Body of pancreas (tissue), 4 donors: Measurements from ENCODE around the gene EXTL1.

Experiments used
- CTCF ChIP-seq, 7 experiments: fragments of 450-650 bp in 4 of 7; fragments of 200-600 bp in 3 of 7; sonication (generic) in 3 of 7; IDR thresholded peaks; one replicate each; pipeline ENCODE4 v1.5.1; 2016 to 2019; ENCODE audit warnings: antibody characterized with exemption in 7 of 7
- POLR2A ChIP-seq, 3 donors: fragments of 450-650 bp; IDR thresholded peaks; one replicate each; pipeline ENCODE4 v1.6.1; 2016; ENCODE audit warnings: antibody characterized with exemption in 3 of 3, mild to moderate bottlenecking in 2 of 3

DNA sequence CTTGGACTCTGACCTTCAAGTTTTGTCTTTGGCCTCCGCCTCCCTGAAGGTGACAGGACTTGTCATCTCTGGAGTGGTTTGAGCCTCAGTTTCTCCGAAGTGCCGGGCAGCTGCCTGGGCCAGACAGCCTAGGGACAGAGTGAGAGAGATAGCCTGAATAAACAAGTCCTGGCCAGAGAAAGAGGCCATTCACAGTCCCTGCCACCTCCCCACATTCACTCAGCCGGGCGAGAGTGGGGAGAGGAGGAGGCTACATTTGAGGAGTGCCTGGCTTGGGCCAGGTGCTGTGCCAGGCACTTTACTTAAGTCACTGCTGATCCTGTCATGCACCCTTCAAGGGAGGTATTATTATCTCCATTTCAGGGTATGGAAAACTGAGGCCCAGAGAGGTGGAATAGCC is 3.5 kb downstream of the EXTL1 start:
- TF ChIP-seq CTCF (IDR thresholded peaks at IDR 0.05) (no peak), POLR2A (IDR thresholded peaks at IDR 0.05) (no peak)
